ACHN (cell line): ENCODE measurements around the gene FYN.

Experiments used
- DNase-seq: peaks from one replicate; pipeline ENCODE4 v3.0.0-alpha.2; 2015
- in situ Hi-C: cut with HindIII; loops from 2 replicates; pipeline ENCODE4 v1.10.0; 2017; ENCODE audit warnings: low sequenced_read_pairs, low pct_ligation_motif_present, low pct_unique_long_range_greater_than_20kb

FYN gene

DNA sequence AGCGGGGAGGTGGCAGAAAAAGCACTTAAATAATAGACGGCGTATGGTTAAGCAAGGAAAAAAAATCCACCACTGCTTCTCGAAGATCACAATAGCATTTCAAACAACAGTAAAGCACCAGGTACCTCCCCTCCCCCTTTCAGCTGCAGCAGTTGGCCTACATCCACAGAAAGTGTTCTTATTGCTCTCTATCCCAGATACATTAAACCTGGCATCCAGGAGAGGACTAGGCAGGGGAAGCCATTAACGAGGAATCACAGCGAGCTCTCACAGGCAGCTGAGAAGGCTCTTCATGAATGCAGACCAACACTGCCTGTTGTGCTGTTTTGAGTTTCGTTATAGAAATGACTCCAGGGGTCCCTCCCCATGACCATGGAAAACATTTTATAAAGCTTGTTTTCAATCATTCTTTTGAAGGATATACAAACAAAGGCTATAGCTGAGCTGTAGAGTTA, 11.8 kb downstream of the FYN start:
- in situ Hi-C loops, result no loop called here

DNA sequence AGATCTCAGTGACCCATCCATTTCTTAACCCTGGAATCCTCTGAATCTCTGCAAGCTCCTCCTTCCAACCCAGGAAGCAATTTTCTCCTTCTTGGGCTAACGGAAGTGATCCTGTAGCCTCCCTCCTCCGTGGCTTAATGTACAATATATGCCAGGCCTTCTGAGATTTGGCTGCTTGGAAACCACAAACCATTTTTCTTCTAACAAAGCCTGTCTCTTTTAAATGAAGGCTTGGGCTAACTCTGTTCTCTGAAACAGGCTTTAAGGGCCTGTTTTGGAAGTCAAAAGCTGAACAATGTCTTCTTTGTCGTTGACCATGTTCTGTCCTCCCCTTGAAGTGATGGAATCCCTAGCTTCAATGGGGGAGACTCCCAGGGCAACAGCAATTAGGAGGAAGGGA, 14.9 kb downstream of the FYN start:
- in situ Hi-C loops, result no loop called here
- no peak for DNase-seq

More for the DNA sequence above, 11.8 kb downstream of the FYN start:
- no peak for DNase-seq

DNA sequence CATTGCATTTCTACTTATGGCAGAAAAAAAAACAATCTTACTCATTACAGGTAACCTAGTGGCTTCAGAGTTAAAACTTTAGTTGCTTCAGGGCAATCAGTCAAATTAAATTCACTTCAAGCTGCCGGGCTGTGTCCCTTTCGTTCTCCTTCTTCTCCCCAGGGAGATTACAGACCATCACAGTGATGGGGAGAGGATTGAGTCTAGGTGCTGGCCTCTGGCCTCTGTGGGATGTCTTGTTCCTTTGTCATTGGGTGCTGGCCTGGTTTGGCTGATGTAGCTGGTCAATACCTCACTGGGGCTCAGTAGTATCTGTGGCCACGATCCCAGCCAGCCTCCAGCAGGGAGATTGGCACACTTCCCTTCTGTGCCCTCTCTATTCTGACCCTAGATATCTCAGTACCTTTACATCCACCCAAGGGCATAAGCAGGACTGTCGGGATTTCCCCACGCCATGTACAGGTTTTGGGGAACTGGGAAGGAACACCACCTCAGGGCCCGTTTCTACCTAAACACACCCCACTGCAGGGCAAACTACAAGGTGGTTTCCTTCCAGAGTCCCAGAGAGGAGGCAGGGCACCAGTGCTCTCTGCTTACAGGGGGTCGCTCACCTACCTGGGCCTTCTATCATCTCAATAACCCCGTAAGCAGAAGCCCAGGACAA, 15.4 kb downstream of the FYN start:
- no peak for DNase-seq
- in situ Hi-C loops, result no loop called here

DNA sequence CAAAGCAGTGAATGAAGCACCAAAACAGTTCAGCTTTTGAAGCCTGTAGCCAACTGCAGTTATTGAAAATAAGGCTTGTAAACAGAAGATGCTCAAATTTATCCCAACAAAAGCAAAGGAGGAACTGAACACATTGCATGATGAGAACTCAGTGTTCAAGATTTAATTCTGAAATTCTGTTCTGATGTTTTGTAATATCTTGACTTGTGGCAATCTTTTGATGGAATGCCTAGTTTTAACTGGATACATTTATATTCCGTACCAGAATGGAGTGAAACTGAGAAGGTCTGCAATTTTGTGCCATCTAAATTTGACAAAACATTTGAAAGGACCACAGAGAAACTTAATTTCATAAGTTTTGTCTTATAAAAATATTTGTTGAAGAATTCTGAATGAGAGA, 17.5 kb downstream of the FYN start:
- in situ Hi-C loops, result no loop called here
- DNase-seq, result no peak

DNA sequence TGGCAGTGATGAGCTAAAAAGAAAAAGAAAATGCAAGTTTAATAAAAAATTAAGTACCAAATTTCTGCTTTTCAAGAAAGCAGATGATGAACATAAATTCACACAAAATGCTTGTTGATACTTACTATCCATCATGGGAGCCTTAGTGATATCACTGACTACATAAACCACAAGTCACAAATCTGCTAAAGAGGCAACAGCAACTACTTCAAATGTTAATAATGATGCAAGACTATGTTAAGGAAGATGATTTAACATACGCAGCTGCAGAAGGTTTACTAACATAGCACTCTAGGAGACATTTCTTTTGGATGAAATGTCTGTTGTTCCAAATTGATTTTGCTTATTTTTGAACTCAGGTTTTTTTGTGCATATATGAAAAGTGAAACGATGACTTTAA, 18.6 kb downstream of the FYN start:
- in situ Hi-C loops, result no loop called here
- DNase-seq, result no peak

DNA sequence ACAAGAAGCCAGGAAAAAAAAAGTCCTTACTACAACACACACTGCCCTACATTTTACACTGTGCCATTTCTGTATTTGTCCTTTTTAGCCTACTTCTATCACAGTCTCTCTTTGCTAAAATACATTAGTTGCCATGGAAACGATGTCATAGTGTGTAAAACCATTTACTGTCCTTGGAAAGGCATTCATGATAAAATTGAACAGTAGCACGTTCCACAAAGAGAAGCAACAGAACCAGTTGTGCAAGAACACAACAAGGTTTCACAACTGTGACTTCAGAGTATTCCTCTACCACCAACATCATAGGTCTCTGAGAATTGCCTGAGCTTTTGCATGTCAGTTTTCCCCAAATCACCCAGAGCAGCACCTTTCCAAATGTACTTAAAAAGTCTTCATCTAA, 20.5 kb downstream of the FYN start:
- in situ Hi-C loops, result no loop called here
- no peak for DNase-seq

DNA sequence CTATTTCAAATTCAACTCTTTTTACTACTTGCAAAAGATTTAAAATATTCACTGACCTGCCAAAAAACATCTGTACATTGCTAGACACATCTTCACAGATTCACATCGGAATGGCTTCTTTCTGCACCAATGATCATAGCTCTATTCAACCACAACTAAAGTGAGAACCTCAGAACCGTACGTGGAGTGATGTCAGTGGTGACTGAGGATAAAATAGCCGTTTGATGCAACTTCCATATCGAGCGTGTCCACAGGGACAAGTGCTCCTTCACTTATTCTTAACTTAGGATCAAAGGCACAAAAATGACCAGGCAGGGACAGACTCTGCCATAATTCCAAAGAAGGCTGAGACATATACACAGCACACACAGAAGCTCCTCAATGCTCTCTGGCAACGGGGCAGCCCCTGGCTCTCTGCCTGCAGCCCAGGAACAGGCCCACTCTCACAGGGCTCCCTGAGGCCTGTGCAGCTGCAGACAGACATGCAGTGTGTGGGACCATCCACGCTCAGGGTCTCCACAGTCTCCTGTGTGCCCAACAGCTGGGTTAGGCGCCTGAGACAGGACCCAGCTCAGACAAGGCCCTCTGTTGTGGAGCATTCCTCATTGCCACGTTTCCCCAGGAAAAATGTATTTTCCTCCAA, 22.8 kb downstream of the FYN start:
- no peak for DNase-seq
- in situ Hi-C loops, result no loop called here

DNA sequence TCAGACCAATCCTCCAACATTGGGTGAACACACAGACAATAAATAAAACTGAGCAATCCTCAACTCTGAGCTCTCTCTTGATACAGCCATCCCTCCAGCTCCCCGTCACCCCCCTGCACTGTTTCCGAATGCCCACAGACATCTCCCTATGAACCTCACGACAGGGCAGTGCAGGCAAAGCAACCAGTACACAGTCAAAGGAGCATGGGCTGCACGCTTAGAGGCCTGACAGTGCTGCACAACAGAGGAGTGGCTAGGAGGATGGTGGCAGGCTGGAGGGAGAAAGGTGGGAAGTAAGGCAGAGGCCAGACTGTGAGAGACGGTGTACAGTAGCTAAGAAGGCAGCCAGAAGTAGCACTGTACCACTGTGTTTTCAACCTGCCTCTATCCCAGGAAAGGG, 24.0 kb downstream of the FYN start:
- DNase-seq, result no peak
- in situ Hi-C loops, result no loop called here

DNA sequence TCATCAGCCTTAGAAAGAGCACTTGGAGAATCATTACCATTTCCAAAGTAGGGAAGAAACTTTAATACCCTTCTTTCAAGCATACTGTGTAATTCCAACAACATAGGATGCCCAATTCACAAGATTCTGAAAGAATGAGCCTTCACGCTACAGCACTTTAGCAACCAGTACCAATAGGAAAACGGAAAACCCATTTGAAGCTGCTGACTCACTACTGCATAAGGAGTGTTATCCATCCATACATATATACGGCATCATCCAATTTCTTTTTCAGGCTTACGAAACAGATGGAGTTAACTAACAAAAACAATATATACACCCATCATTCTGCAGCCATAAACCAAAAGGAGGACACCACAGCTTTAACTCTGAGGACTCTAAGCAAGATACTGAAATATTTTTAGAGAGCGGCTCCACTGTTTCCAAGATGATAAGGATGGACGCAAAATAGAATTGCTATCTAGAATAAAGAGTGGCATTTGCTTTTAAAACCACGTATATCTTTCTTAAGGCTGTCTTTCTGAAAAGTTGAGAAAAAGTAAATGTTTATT, 24.9 kb downstream of the FYN start:
- DNase-seq, result no peak
- in situ Hi-C loops, result no loop called here

DNA sequence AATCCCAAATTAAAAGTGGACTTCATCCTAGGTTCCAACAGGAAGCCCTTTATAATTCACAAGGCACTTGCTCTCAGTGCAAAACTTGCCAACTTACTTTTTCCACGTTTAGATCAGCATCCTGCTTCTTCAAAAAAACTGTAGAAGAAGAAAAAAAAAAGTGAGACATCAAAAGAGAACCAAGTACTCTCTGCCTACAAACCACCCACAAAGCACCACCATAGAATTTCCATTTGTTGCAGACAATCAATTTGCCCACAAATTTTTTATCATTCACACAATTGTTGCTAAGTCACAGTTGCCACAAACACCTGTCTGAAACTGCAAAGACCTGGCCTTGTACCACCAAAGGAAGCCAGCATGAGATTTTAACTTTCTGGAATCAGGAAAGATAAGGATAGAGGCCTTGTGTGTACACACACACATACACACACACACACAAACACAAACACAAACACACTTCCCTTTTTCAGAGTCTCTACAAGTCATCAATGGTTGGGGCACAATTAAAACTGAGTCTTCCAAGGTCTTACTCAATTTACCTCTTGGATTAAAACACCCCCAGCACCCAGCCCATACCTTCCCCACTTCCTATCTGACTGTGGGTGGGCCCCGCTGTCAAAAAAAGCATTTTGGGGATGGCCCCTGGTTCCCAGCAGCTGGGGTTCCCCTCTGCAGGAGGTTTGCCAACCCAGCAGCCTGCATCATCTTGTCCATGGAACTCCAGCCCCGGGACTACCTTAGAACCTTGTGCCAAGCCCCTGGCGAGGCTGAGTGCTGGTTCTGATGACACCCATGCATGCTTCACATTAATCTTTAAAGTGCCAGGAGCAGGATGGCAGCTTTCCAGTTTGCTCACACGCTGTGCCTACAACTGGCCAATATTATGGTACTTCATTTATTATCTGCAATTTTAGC, 26.5 kb downstream of the FYN start:
- DNase-seq, result no peak
- in situ Hi-C loops, result no loop called here

DNA sequence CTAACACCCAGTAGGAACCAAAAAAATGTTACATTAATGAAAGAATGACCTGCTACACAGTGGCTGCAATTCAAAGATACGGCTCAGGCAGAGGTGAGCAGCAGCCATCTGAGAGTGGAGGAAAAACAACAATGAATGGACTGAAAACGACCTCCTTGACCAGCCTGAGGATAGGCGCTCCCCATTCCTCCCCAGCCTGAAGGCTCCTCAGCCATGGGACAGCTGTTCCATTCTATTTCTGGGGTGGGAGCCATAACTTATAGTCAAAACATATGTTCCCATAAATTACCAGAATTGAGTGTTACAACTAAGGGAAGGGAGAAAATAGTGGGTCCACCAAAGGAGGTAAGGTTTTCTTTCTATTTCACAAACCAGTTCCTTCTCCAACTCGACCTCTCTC, 27.2 kb downstream of the FYN start:
- in situ Hi-C loops, result no loop called here
- no peak for DNase-seq

DNA sequence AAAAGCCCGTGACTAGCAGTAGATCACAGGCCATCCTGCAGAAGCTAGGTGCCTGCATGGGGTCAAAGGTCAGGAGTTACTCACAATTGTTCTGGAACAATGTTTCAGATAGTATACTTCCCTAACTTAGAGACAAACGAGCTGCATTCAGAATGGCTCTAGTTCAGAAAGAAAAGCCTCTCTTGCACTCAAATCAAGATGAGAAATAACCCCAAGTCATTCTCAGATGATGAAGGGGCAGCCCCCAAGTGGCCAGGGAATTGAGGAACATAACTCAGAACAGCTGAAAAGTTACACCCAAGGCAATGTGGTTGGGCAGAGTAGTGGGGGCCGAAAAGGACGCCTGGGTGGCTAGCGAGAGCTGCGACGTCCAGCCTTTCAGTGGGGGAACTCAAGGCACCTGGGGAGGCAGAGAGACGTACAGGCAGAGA, 27.8 kb downstream of the FYN start:
- in situ Hi-C loops, result no loop called here
- DNase-seq, result no peak

DNA sequence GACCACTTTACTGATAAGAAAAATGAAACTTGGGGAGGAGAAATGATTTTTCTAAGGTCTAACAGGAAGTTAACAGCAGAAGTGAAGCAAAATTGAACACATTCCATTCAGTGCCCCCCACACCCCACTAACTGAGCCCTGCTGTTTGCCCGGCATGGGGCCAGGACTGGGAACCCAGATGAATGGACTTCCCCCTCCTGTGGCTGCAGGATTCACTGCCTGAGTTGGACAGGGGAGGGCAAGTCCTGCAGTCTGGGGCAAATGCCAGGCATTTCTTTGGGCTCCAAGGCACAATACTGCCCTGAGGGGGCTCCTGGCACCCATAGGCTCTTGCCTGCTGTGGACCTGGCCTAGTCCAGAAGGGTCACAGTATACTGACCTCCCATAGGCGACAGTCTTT, 28.3 kb downstream of the FYN start:
- DNase-seq, result no peak
- in situ Hi-C loops, result no loop called here

DNA sequence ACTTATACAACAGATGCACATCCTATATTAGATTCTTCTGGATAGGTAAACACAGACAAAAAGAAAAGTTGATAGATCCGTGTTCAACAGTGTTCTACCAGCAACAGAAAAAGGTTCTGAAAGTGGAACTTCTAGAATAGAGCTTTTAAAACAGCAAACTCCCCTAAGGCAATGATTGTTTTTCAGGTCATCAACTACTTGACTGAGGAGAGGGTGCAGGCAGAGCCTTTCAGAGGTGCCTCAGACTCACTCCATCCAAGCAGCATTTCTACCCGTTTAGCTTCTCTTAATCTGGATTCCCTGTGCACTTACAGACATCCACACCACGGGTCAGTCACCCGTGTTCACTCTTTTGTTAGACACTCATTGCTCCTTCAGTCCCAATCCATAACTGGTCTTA, 28.9 kb downstream of the FYN start:
- no peak for DNase-seq
- in situ Hi-C loops, result no loop called here

DNA sequence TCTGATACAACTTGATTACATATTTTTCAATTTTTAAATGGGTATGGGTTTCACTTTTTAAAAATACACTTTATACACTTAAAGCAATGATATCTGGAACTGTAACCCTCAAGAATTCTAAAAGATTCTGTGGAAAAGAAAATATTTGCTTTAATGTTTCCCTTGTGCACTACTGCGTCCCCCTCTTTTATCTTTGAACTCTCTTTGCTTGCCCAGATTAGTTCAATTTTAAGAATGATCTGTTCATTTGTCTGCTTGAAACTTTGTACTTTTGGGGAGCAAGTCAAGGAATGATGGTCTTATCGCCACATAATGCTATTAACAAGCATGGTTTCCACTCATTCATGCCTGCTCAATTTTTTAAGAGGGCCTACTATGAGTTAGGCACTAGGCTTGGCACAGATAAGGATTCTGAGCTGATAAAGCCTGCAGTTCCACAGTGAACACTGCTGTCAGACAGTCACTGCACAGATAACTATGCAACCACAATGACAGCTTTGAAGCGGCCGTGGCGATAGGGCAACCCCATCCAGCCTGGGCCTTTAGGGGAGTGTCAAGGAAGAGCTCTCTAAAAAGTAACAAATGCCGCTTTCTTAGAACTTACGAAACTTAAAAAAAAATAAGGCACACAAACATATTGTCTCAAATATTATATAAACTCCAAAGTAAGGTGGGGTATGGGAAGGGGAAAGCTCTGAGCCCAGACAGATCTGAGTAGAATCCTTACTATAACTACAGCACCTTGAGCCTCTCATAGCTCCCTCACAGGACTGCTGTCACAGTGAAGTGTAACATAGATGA, 29.7 kb downstream of the FYN start:
- DNase-seq, result no peak
- in situ Hi-C loops, result no loop called here

DNA sequence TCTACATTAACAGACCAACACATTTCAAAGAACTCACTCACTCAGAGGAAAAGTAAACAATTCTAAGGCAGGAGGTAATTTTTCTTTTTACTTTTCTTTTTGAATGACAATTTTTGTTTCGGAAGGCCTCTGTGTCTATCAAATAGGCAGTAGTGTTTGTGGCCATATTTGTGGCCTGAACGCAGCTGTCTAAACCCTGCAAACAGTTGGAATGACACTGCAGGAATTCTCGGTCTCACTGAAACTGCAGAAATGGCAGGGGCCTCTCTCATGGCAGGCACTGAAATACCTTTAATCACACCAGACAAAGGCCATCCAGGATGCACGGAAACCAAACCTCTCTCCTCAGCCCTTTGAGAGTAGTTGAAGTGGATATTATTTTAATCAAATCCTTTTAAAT, 30.4 kb downstream of the FYN start:
- in situ Hi-C loops, result no loop called here
- no peak for DNase-seq

DNA sequence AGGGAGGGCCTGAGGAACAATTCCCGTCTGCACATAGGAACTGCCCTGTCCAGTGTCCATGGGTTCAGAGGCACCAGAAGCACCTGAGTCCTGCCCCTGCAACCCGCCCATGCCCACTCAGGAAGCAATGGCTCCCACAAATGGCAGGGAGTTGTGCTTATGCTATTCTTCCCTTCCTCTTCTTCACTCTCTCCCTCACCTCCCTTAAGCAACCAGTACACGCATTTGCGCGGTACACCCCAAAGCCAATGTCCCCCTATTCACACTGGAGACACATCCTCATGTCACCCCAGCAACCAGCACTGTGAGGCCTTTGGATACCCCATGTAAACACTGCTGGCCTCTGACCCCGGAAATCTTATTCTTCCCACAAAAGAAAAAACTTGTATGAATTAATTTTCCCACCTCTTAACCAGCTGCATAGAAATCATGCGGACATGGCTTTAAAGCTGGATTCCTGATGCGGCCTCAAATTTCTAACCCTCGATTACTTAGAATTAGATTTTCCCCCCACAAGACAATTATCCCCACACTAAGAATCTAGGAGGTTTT, 30.9 kb downstream of the FYN start:
- in situ Hi-C loops, result no loop called here
- DNase-seq, result no peak

DNA sequence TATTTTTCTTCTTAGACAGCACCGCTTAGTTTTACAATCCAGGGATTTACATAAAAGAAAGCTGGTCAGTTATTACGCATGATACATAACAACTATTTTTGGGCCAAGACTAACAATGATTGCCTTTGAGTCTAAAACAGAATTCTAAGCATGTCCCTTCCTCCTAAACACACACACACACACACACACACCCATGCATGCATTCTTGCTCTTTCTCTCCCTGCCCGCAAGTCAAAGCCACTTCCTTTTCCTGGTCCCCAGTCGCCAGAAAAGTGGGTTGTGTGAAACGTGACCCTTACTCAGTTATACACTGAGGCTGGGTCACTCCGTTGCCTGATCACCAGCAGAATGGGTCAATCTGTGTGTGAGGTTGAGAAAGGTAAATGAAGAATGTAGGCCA, 31.4 kb downstream of the FYN start:
- in situ Hi-C loops, result no loop called here
- DNase-seq, result no peak
